ENCODE data around the gene TIGD3.

DNA sequence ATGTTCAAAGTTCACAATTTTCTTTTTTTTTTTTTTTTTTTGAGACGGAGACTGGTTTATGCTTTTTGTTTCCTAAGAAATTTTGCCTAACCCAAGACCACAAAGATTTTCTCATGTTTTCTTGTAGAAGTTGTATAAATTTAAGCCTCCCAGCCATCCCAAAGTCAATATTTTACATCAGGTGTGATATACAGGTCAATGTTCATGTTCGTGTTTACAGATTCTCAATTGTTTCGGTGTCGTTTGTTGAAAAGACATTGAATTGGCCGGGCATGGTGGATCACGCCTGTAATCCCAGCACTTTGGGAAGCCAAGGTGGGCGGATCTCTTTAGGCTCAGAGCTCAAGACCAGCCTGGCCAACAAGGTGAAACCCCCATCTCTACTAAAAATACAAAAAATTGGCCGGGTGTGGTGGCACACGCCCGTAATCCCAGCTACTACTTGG, 47.3 kb downstream of the TIGD3 start:
- no peak for TF ChIP-seq POLR2A (IDR thresholded peaks at IDR 0.05; ENCODE audit: low read length)
- no peak for TF ChIP-seq GATA1 (IDR thresholded peaks at IDR 0.05; ENCODE audit: low read depth, low read length)
